ENCODE results near the gene TMEM14C. TPM values are rescaled to one million over a fixed set of nuclear protein-coding genes. Genes with fewer than 3 reads are reported as not detected.
A peak's percentile ranks its signal among the peaks of the same experiment; 100 is the strongest.

Gene TMEM14C
- total and polyA plus RNA-seq, 2 donors (not counting 3 experiments of a cell fraction or from before 2014, with no cell fraction given) = 89.3 to 146 TPM

GRCh38 chr6:10733863-10734262 lies 11.0 kb downstream of the TMEM14C start:
- no peak for FAIRE-seq
- ChIA-PET CTCF (no interaction called here), POLR2A (no interaction called here)
- no peak for DNase-seq (ENCODE audit: low read depth, low spot score)
- BruUV-seq (replicated peaks) = no TSS peak
- no peak overlapping the region for H3K4me3 ChIP-seq (replicated peaks in 1 of 3; ENCODE audit: insufficient read depth in 1 of 3, low read depth in 1 of 3, low read length in 3 of 3)
- no peak for TF ChIP-seq POLR2A (IDR thresholded peaks at IDR 0.05; ENCODE audit: low read depth, low read length)
- no peak for TF ChIP-seq MAX (IDR thresholded peaks at IDR 0.05; ENCODE audit: insufficient read depth, insufficient read length)
- TF ChIP-seq MYC (IDR thresholded peaks at IDR 0.05; ENCODE audit: low read depth, low read length) = no peak
- no peak for TF ChIP-seq GATA2 (IDR thresholded peaks at IDR 0.05; ENCODE audit: insufficient read depth, insufficient read length, low read depth, low read length)
- no peak for TF ChIP-seq JUN (IDR thresholded peaks at IDR 0.05; ENCODE audit: borderline replicate concordance, insufficient read depth, insufficient read length, low read depth)
- TF ChIP-seq CTCF (IDR thresholded peaks at IDR 0.05; ENCODE audit: extremely low read depth in 1 of 2, insufficient read depth in 1 of 2, low read depth in 1 of 2, low read length in 2 of 2) = no peak
- no peak for TF ChIP-seq EZH2 (IDR thresholded peaks at IDR 0.05; ENCODE audit: borderline replicate concordance, low read depth, low read length, severe bottlenecking)
- no peak for TF ChIP-seq FOS (IDR thresholded peaks at IDR 0.05; ENCODE audit: borderline replicate concordance, insufficient read depth, low read length)
- no peak for TF ChIP-seq POLR2AphosphoS5 (IDR thresholded peaks at IDR 0.05; ENCODE audit: insufficient read depth, low read depth, low read length)
- dilution Hi-C loops (cut with MboI; ENCODE audit: extremely low pct_ligation_motif_present, low sequenced_read_pairs) = no loop called here
- H3K9ac ChIP-seq (replicated peaks; ENCODE audit: extremely low read depth, insufficient read depth, low read length) = no peak overlapping the region
- H3K79me2 ChIP-seq (ENCODE audit: control insufficient read depth, insufficient read depth, low read length) = no peaks in the 10 kb centered on the region
- no peak overlapping the region for H3K4me2 ChIP-seq (ENCODE audit: insufficient read depth, low read length)
- H3K9me1 ChIP-seq (replicated peaks; ENCODE audit: control insufficient read depth, extremely low read depth, insufficient read depth, low read length) = no peaks in the 10 kb centered on the region
- peak overlapping the region; percentile 2 for H3K27ac ChIP-seq (ENCODE audit: insufficient read depth, low read depth, low read length)
- no peaks in the 10 kb centered on the region for H3K9me3 ChIP-seq (replicated peaks; ENCODE audit: control insufficient read depth, insufficient read depth, low read length)
- H4K20me1 ChIP-seq (replicated peaks; ENCODE audit: control insufficient read depth, extremely low read depth, insufficient read depth, low read length) = no peaks in the 10 kb centered on the region
- H3K27me3 ChIP-seq (ENCODE audit: control insufficient read depth in 2 of 2, insufficient read depth in 2 of 2, low read length in 2 of 2) = no peaks in the 10 kb centered on the region
- intact Hi-C loops (cut with micrococcal nuclease) = loop anchor here (1.0 kb wide), 2 partner anchors 11 to 13 kb away; partner anchors contain the start of genes TMEM14B and TMEM14C
- peaks cover 6% of the 10 kb centered on the region for H3K4me1 ChIP-seq (ENCODE audit: control insufficient read depth, extremely low read depth, insufficient read depth, low read length)
- peaks cover 0 to 4% of the 10 kb centered on the region in 2 experiments for H3K36me3 ChIP-seq (ENCODE audit: control insufficient read depth in 2 of 2, extremely low read depth in 1 of 2, insufficient read depth in 2 of 2, low read length in 2 of 2)
- H2AFZ ChIP-seq (ENCODE audit: low read depth, low read length) = no peak overlapping the region

Measured in endothelial cell of umbilical vein (primary cell).